SU-DHL-6 (cell line): ENCODE results near the gene TENM4.

ENCODE experiments used
- H2AFZ ChIP-seq: fragments of 200-600 bp; sonication (generic); 2 replicates; pipeline ENCODE4 v1.6.1; 2014; ENCODE audit warnings: low read depth, mild to moderate bottlenecking, moderate library complexity, mixed read lengths, antibody characterized with exemption, low read length; ENCODE audit not compliant: severe bottlenecking
- H3F3A ChIP-seq: fragments of 200-600 bp; shearing (Covaris generic); 2 replicates; pipeline ENCODE4 v1.6.0; 2016; ENCODE audit warnings: antibody characterized with exemption, mild to moderate bottlenecking; ENCODE audit not compliant: insufficient read depth
- H3K27ac ChIP-seq: fragments of 200-600 bp; sonication (generic); 2 replicates; pipeline ENCODE4 v1.5.1; 2016; ENCODE audit warnings: low read depth, mild to moderate bottlenecking, low read length, moderate library complexity, mixed read lengths
- H3K27me3 ChIP-seq: fragments of 200-600 bp; sonication (generic), shearing (Covaris generic); 2 replicates; pipeline ENCODE4 v1.6.0; 2014; ENCODE audit warnings: mild to moderate bottlenecking, low read length
- H3K36me3 ChIP-seq: fragments of 200-600 bp; sonication (generic); 2 replicates; pipeline ENCODE4 v1.6.1; 2014; ENCODE audit warnings: mild to moderate bottlenecking, low read length, mixed read lengths
- H3K4me2 ChIP-seq: fragments of 300-600, 200-600 bp; shearing (Covaris generic), sonication (generic); 2 replicates; pipeline ENCODE4 v1.6.0; 2014; ENCODE audit warnings: low read length, low read depth, mild to moderate bottlenecking; ENCODE audit not compliant: poor library complexity, severe bottlenecking
- H3K4me3 ChIP-seq: fragments of 200-600 bp; sonication (generic); 2 replicates; pipeline ENCODE4 v1.5.1; 2014; ENCODE audit warnings: antibody characterized with exemption, low read length, mild to moderate bottlenecking, mixed read lengths; ENCODE audit not compliant: insufficient read depth, poor library complexity, severe bottlenecking
- H3K79me2 ChIP-seq: fragments of 200-600 bp; sonication (generic); 2 replicates; pipeline ENCODE4 v1.6.1; 2014; ENCODE audit warnings: mild to moderate bottlenecking, low read length, moderate library complexity; ENCODE audit not compliant: insufficient read depth
- H3K9ac ChIP-seq: fragments of 200-600 bp; sonication (generic); 2 replicates; pipeline ENCODE4 v1.7.0; 2014; ENCODE audit warnings: mild to moderate bottlenecking, low read length
- H3K9me2 ChIP-seq: fragments of 200-600 bp; sonication (generic); replicated peaks from 2 replicates; pipeline ENCODE4 v1.6.1; 2014; ENCODE audit warnings: low read length; ENCODE audit not compliant: insufficient read depth
- H3K9me3 ChIP-seq: fragments of 200-600 bp; sonication (generic); 2 replicates; pipeline ENCODE4 v1.6.1; 2014; ENCODE audit warnings: low read length, mixed read lengths; ENCODE audit not compliant: insufficient read depth
- H4K20me1 ChIP-seq: fragments of 200-600 bp; sonication (generic); 2 replicates; pipeline ENCODE4 v1.6.1; 2014; ENCODE audit warnings: low read depth, mild to moderate bottlenecking, antibody characterized with exemption, low read length, moderate library complexity, mixed read lengths
- EZH2phosphoT487 ChIP-seq: fragments of 200-600 bp; sonication (generic), shearing (Covaris generic); conservative IDR thresholded peaks from 2 replicates; pipeline ENCODE4 v1.6.1; 2018; ENCODE audit warnings: mild to moderate bottlenecking, antibody characterized with exemption, low read length, moderate library complexity, mixed read lengths
- TF ChIP-seq, protein P1 (sequence below): fragments of 200-600 bp; sonication (generic); IDR thresholded peaks from one replicate; pipeline ENCODE4 v1.5.1; 2017; ENCODE audit warnings: antibody characterized with exemption, mild to moderate bottlenecking, low read length, moderate library complexity; ENCODE audit not compliant: insufficient read depth, poor library complexity, severe bottlenecking

TENM4 gene

DNA sequence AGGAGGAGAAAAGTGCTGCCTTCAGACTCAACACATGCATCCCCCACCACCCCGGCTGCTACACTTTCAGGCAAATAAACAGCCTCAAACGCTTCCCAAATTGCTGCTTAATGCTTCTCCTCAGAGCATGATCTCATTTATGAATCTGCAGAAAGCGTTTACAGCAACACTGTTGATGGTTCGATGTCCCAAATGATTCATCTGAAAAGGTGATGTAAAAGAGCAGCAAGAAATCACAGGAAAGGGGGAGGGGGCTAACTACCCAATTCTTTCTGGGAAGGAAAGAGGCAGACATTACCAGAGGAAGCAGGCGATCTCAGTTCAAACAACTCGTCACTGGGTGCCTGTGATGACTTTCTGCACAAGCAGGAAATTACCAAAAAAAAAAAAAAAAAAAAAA lies 119.6 kb downstream of the TENM4 start:
- H3K9me2 ChIP-seq, result no peaks in the 10 kb centered on the region
- no peak overlapping the region for H3K27ac ChIP-seq
- H3K4me2 ChIP-seq, result no peak overlapping the region
- no peaks in the 10 kb centered on the region for H3K36me3 ChIP-seq
- no peak overlapping the region for H2AFZ ChIP-seq
- H3K9me3 ChIP-seq, result no peaks in the 10 kb centered on the region
- no peak overlapping the region for H3K4me3 ChIP-seq
- TF ChIP-seq, protein P1, sequence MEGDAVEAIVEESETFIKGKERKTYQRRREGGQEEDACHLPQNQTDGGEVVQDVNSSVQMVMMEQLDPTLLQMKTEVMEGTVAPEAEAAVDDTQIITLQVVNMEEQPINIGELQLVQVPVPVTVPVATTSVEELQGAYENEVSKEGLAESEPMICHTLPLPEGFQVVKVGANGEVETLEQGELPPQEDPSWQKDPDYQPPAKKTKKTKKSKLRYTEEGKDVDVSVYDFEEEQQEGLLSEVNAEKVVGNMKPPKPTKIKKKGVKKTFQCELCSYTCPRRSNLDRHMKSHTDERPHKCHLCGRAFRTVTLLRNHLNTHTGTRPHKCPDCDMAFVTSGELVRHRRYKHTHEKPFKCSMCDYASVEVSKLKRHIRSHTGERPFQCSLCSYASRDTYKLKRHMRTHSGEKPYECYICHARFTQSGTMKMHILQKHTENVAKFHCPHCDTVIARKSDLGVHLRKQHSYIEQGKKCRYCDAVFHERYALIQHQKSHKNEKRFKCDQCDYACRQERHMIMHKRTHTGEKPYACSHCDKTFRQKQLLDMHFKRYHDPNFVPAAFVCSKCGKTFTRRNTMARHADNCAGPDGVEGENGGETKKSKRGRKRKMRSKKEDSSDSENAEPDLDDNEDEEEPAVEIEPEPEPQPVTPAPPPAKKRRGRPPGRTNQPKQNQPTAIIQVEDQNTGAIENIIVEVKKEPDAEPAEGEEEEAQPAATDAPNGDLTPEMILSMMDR, result no peak
- no peak for TF ChIP-seq EZH2phosphoT487
- H4K20me1 ChIP-seq, result no peaks in the 10 kb centered on the region
- H3F3A ChIP-seq, result no peaks in the 10 kb centered on the region
- H3K79me2 ChIP-seq, result no peaks in the 10 kb centered on the region
- no peaks in the 10 kb centered on the region for H3K27me3 ChIP-seq
- H3K9ac ChIP-seq, result no peak overlapping the region

DNA sequence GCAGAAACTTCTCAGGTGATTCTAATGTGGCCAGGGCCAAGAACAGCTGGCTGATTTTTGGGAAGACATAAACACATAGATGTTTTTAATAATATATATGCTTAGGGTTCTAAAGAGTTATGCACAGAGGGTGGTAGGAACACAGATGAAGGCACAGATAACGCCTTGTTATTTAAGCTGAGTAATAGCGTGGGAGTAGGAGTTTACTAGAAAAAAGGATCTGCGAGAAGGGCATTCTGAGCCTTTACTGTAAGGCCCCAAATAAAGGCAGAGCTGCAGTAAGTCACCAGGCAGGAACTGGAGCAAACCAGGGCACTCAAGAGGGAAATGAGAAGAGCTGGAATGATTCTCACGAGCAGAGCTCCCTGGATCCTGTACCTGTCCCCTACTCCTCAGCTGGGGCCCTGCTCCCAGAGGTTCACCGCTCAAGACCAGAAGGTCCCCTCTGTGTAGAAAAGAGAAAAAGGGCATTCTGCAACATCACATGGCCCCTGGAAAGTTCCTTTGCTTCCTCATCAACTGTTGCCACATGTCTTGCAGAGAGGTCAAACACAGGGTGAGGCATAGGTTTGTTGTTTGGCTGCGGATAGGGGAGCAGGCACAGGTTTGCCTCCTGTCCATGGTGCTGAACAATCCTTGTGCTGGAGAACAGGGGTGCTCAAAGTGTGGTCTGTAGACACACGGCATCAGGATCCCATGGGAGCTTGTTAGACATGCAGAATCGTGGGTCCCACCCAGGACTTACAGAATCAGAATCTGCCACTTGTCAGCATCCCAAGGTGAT lies 125.7 kb downstream of the TENM4 start:
- Histone ChIP-seq H3K27ac (no peak overlapping the region), H3K4me3 (no peak overlapping the region), H3K27me3 (no peaks in the 10 kb centered on the region), H3K79me2 (no peaks in the 10 kb centered on the region), H2AFZ (no peak overlapping the region), H3F3A (no peaks in the 10 kb centered on the region), H4K20me1 (no peaks in the 10 kb centered on the region), H3K9me2 (no peaks in the 10 kb centered on the region), H3K4me2 (no peak overlapping the region), H3K36me3 (no peaks in the 10 kb centered on the region), H3K9me3 (no peaks in the 10 kb centered on the region), H3K9ac (no peak overlapping the region)
- TF ChIP-seq, protein P1, result no peak
- TF ChIP-seq EZH2phosphoT487, result no peak

DNA sequence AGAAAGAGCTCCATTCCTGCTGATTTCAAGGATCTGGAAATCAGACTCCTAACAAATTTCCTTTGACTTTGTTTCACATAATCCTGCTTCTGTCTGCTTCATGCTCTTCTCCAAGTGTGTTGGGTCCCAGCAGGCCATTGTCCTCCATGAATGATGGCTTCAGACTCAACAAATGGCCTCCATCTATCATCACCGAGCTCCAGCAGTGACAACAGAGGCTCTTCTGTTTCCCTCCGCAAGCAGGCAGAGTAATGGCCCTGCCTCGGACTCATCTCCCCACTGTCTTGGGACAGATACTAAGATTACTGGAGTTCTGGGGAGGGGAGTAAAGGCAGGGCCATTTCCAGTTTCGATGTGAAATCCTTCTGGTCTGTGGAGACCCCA lies 127.3 kb downstream of the TENM4 start:
- Histone ChIP-seq H3K36me3 (no peaks in the 10 kb centered on the region), H3K9ac (no peak overlapping the region), H3K4me2 (no peak overlapping the region), H3K4me3 (no peak overlapping the region), H3K9me2 (no peaks in the 10 kb centered on the region), H4K20me1 (no peaks in the 10 kb centered on the region), H3K27me3 (no peaks in the 10 kb centered on the region), H3K27ac (no peak overlapping the region), H3F3A (no peaks in the 10 kb centered on the region), H3K79me2 (no peaks in the 10 kb centered on the region), H2AFZ (no peak overlapping the region), H3K9me3 (no peaks in the 10 kb centered on the region)
- TF ChIP-seq, protein P1, result no peak
- TF ChIP-seq EZH2phosphoT487, result no peak
